Subcutaneous adipose tissue (tissue), 4 donors: ENCODE results near the gene PRKD1. TPM values are rescaled to one million over a fixed set of nuclear protein-coding genes. Genes with fewer than 3 reads are reported as not detected.

ENCODE experiments used
- CTCF ChIP-seq: fragments of 450-650 bp; IDR thresholded peaks from one replicate; pipeline ENCODE4 v1.5.1; 2016; ENCODE audit warnings: low read depth, mild to moderate bottlenecking, control low read depth, antibody characterized with exemption, moderate library complexity
- total RNA-seq, 4 donors: library from RNA; depleted of rRNA; stranded (reverse); fragments of >200 nt; gene quantifications; one replicate each; pipeline ENCODE4 v1.1.0, GENCODE V29; 2016

Gene PRKD1
- total RNA-seq, 4 donors from 2014 or later, result 7.8 to 19.4 (median 19.1) TPM

- no peak for TF ChIP-seq CTCF
Observed at GRCh38 chr14:29798108-29798663, 129.5 kb downstream of the PRKD1 start.

GRCh38 chr14:29796853-29797252, 130.8 kb downstream of the PRKD1 start:
- TF ChIP-seq CTCF, result no peak

- no peak for TF ChIP-seq CTCF
Observed at GRCh38 chr14:29789475-29789874, 138.2 kb downstream of the PRKD1 start.

GRCh38 chr14:29788093-29788492, 139.6 kb downstream of the PRKD1 start:
- no peak for TF ChIP-seq CTCF

GRCh38 chr14:29783556-29783955, 144.1 kb downstream of the PRKD1 start:
- no peak for TF ChIP-seq CTCF

GRCh38 chr14:29782041-29782440, 145.6 kb downstream of the PRKD1 start:
- TF ChIP-seq CTCF, result no peak

- no peak for TF ChIP-seq CTCF
Observed at GRCh38 chr14:29773990-29774389, 153.7 kb downstream of the PRKD1 start.
